ENCODE data around the gene PTPRO. TPM values are rescaled to one million over a fixed set of nuclear protein-coding genes. Genes with fewer than 3 reads are reported as not detected.

PTPRO gene
- total RNA-seq, 1 donor from 2014 or later = 0.74 TPM

DNA sequence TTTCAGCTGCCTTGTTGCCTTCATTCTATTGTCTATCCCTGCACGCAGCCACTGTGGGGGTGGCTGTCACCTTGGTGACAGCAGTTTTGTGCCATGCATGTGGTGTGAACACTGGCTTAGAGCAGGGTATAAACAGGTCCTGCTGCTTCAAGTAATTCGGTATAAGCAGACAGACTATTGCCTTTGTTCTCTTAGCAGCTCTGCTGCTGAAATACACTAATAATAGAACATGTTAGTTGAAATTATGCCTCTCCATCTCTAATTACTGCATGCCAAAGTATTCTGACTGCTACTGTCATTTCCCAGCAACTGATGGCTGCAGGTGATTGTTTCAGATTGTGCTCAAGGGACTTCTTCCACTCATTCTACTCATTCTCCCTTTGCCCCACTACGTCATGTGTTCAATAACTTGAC, 34.6 kb downstream of the PTPRO start:
- no peaks in the 10 kb centered on the region for H3K27me3 Mint-ChIP-seq (ENCODE audit: unreplicated experiment)
- no peaks in the 10 kb centered on the region for H3K4me1 Mint-ChIP-seq (ENCODE audit: unreplicated experiment)
- TF ChIP-seq, protein P1, sequence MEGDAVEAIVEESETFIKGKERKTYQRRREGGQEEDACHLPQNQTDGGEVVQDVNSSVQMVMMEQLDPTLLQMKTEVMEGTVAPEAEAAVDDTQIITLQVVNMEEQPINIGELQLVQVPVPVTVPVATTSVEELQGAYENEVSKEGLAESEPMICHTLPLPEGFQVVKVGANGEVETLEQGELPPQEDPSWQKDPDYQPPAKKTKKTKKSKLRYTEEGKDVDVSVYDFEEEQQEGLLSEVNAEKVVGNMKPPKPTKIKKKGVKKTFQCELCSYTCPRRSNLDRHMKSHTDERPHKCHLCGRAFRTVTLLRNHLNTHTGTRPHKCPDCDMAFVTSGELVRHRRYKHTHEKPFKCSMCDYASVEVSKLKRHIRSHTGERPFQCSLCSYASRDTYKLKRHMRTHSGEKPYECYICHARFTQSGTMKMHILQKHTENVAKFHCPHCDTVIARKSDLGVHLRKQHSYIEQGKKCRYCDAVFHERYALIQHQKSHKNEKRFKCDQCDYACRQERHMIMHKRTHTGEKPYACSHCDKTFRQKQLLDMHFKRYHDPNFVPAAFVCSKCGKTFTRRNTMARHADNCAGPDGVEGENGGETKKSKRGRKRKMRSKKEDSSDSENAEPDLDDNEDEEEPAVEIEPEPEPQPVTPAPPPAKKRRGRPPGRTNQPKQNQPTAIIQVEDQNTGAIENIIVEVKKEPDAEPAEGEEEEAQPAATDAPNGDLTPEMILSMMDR (IDR thresholded peaks at IDR 0.05; ENCODE audit: unreplicated experiment) = no peak
- no peak for DNase-seq (ENCODE audit: low spot score)
- H3K9me3 Mint-ChIP-seq (ENCODE audit: unreplicated experiment) = no peaks in the 10 kb centered on the region
- H3K4me3 Mint-ChIP-seq (ENCODE audit: unreplicated experiment) = no peak overlapping the region
- no peak overlapping the region for H3K27ac Mint-ChIP-seq (ENCODE audit: unreplicated experiment)
- no peaks in the 10 kb centered on the region for H3K36me3 Mint-ChIP-seq (ENCODE audit: low read depth, unreplicated experiment)

DNA sequence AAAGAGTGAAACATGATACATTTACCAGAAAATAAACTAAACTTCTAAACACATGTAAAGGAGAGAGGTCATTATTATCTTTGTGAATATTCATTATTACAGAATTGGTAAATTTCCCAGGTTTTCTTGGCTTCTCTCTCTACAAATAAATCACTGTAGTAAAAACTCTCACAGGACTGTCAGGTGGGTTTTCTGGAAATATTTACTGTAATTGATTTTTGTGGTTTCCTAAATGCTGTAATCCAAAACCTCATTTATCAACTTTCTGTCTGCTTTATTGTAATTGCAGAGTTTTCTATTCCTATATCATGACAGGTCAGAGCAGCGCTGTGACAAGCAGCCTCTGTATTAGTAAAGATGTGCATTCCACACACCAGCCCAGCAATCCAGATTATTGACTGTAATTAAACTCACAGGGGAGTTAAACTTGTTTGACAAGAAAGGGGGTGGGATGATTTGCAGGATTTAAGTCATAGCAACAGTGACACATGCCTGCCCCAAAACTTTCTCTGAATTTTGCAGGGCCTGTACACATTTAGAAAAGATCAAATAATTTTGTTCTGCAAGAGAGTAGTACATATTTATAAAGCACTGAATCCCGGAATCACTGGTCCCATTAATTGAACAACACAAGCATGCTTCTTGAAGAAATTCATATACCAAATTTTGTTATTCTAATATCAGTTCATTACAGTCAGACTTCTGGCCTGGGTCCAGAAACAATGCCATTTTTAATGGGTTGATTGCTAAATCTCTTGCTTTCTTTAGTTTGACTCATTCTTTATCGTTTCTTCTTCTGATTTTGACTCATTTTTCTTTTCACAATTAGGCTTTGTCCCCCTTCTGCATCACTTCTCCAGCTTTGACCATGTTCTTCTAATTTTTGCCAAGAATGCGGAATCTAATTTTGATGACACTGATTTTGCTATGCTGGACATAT, 42.2 kb downstream of the PTPRO start:
- TF ChIP-seq, protein P1 (IDR thresholded peaks at IDR 0.05; ENCODE audit: unreplicated experiment) = no peak
- H3K27ac Mint-ChIP-seq (ENCODE audit: unreplicated experiment) = no peak overlapping the region
- DNase-seq (ENCODE audit: low spot score) = no peak

DNA sequence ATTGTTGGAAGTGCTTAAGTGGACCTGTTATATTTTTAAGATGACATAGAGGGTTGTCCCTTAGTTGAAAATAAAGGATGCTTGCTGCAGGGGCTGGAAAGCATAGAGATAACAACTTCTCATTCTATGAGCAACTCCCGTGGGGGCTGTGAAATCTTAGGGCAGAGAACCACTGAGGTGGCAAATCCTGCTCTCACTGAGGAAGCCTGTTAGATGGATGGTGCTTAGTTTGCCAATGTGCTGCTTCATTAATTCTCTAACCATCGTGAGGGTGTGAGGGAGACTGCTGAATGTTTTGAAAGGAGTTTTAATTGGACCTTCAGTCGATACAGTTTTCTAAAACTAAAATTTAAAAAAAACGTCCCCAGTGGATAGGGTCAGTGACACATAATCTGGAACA, 46.5 kb downstream of the PTPRO start:
- Mint-ChIP-seq H3K9me3 (ENCODE audit: unreplicated experiment) (no peaks in the 10 kb centered on the region), H3K4me1 (ENCODE audit: unreplicated experiment) (no peaks in the 10 kb centered on the region), H3K27ac (ENCODE audit: unreplicated experiment) (no peak overlapping the region), H3K36me3 (ENCODE audit: low read depth, unreplicated experiment) (no peaks in the 10 kb centered on the region), H3K4me3 (ENCODE audit: unreplicated experiment) (no peak overlapping the region), H3K27me3 (ENCODE audit: unreplicated experiment) (no peaks in the 10 kb centered on the region)
- TF ChIP-seq, protein P1 (IDR thresholded peaks at IDR 0.05; ENCODE audit: unreplicated experiment) = no peak
- DNase-seq (ENCODE audit: low spot score) = no peak

More for the DNA sequence above, 42.2 kb downstream of the PTPRO start:
- H3K4me1 Mint-ChIP-seq (ENCODE audit: unreplicated experiment) = no peaks in the 10 kb centered on the region
- no peak overlapping the region for H3K4me3 Mint-ChIP-seq (ENCODE audit: unreplicated experiment)
- H3K9me3 Mint-ChIP-seq (ENCODE audit: unreplicated experiment) = no peaks in the 10 kb centered on the region
- no peaks in the 10 kb centered on the region for H3K27me3 Mint-ChIP-seq (ENCODE audit: unreplicated experiment)
- no peaks in the 10 kb centered on the region for H3K36me3 Mint-ChIP-seq (ENCODE audit: low read depth, unreplicated experiment)

DNA sequence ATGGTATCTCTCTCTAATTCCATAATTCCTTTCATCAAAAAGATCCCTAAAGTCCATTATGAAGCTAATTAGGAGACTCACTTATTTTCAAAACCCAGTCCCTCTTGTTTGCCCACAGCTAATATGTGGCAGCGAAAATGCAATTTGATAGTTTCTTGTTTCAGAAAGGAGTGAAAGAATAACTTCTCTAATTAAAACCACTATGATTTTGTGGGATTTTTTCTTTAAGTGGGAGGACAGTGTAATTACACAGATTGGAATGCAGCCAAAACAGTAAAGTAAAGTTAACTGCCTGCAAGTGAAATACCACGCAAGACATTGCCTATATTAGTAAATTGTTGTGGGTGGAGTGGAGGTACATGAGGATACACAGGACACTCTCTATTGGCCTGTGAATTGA, 50.0 kb downstream of the PTPRO start:
- Mint-ChIP-seq H3K36me3 (ENCODE audit: low read depth, unreplicated experiment) (no peaks in the 10 kb centered on the region), H3K27me3 (ENCODE audit: unreplicated experiment) (no peaks in the 10 kb centered on the region)

More for the DNA sequence above, 50.0 kb downstream of the PTPRO start:
- Mint-ChIP-seq H3K27ac (ENCODE audit: unreplicated experiment) (no peak overlapping the region), H3K9me3 (ENCODE audit: unreplicated experiment) (no peaks in the 10 kb centered on the region), H3K4me1 (ENCODE audit: unreplicated experiment) (no peaks in the 10 kb centered on the region), H3K4me3 (ENCODE audit: unreplicated experiment) (no peak overlapping the region)
- TF ChIP-seq, protein P1 (IDR thresholded peaks at IDR 0.05; ENCODE audit: unreplicated experiment) = no peak
- DNase-seq (ENCODE audit: low spot score) = no peak

Measured in endothelial cell (in vitro differentiated cells).